IPS-NIHi7 (cell line): ENCODE data around the gene PTH1R.

Source experiments
- DNase-seq: peaks from one replicate; pipeline ENCODE4 v3.0.0; 2012; ENCODE audit warnings: mixed read lengths; ENCODE audit errors: extremely low spot score

Gene PTH1R

DNA sequence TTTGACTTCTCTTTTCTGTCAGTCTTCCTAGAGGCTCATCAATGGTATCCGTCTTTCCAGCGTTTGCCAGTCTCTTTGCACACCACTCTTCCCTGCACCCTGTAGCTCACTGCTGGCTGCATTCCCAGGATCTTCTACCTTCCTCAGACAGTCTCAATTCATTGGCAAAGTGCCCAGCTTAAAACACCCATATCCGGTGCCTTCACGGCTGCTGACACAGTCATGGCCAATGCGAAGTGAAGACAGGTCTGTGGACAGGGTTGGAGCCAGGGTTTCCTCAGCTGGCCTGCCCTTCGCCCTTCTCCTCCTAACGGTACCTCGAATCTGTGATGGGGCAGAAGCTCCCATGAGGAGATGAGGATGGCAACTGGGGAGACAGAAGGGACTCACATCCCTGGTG lies 36.1 kb downstream of the PTH1R start:
- no peak for DNase-seq

DNA sequence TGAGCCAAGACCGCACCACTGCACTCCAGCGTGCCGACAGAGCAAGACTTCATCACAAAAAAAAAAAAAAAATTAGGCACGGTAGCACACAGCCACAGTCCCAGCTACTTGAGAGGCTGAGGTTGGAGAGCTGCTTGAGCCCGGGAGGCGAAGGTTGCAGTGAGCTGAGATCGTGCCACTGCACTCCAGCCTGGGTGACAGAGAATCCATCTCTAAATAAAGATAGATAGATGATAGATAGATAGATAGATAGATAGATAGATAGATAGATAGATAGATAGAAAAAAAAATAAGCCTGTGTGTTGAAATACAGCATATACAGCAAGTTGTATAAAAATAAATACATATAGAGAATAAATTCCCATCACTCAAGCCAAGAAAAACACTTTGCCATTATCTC lies 37.3 kb downstream of the PTH1R start:
- DNase-seq, result no peak

- no peak for DNase-seq
Observed at GRCh38 chr3:46915297-46915822, 37.8 kb downstream of the PTH1R start.

GRCh38 chr3:46916278-46916677 lies 38.8 kb downstream of the PTH1R start:
- no peak for DNase-seq

DNA sequence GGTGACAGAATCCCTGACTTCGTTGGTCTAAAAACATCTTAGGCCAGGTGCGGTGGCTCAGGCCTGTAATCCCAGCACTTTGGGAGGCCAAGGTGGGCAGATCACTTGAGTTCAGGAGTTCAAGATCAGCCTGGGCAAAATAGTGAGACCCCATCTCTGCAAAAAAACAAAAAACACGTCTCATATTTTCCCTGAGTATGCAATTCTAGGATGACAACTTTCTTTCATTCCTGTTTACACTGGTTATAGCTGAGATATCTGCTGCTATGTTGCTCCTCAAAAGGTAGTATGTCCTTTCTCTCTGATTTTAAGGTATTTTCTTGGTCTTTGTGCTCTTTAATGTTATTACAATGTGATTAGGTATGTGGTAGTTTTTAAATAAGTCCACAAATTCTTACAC lies 39.3 kb downstream of the PTH1R start:
- DNase-seq, result no peak

GRCh38 chr3:46917257-46917656 lies 39.7 kb downstream of the PTH1R start:
- DNase-seq, result no peak

- no peak for DNase-seq
Observed at GRCh38 chr3:46918202-46918601, 40.7 kb downstream of the PTH1R start.

GRCh38 chr3:46918634-46919033 lies 41.1 kb downstream of the PTH1R start:
- no peak for DNase-seq

DNA sequence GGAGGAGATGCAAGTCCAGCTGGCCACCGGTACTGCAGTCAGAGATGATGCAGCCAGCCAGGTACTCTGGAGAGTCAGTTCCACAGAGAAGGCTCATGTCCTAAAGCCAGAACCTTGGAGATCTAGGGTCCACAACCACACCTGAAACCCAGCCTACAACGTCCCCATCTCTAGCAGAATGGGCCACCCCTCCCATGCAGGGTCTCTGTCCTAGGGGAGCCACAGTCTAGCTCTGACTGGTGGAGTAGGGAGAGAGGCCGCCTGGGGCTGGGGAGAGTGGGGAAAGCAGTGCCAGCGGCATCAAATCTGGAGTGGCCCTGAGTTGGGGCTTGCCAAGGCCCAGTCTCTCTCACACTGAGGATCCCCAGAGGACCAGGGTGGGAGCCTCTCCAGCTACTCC lies 43.5 kb downstream of the PTH1R start:
- no peak for DNase-seq

- DNase-seq, result no peak
Observed at GRCh38 chr3:46921871-46922271, 44.4 kb downstream of the PTH1R start.

GRCh38 chr3:46922426-46922825 lies 44.9 kb downstream of the PTH1R start:
- DNase-seq, result no peak

DNA sequence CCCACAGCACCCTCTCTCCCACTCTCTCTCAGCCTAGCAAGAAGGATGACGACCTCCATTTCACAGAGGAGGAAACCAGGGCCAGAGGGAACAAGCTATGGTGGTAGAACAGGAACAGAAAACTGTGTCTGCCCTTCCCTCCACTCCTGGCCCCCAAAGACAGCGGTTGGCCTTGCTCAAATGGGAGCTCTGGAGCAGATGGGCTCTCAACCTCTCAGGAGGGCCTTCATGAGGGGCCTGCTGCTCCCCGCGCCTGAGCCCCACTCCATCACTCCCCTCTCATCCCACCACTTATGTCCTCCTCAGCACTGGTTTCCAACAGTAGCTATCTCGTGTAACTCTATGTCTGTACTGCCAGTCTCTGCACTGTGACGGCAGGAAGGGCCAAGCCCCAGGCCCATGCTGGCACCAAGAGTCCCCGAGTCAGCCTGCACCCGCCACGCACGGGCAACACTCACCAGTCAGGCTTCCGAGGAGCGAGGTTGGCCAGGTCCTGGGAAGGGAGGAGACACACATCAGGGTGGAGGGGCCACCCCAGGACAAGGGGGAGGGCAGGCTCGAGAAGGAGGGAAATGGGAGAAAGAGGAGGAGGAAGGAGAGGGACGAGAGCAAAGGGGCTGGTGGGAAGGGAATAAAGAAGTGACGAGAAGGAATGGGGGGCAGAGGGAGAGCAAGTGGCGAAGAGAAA lies 45.5 kb downstream of the PTH1R start:
- no peak for DNase-seq

GRCh38 chr3:46923559-46924350 lies 46.2 kb downstream of the PTH1R start:
- peak; percentile 79 for DNase-seq

DNA sequence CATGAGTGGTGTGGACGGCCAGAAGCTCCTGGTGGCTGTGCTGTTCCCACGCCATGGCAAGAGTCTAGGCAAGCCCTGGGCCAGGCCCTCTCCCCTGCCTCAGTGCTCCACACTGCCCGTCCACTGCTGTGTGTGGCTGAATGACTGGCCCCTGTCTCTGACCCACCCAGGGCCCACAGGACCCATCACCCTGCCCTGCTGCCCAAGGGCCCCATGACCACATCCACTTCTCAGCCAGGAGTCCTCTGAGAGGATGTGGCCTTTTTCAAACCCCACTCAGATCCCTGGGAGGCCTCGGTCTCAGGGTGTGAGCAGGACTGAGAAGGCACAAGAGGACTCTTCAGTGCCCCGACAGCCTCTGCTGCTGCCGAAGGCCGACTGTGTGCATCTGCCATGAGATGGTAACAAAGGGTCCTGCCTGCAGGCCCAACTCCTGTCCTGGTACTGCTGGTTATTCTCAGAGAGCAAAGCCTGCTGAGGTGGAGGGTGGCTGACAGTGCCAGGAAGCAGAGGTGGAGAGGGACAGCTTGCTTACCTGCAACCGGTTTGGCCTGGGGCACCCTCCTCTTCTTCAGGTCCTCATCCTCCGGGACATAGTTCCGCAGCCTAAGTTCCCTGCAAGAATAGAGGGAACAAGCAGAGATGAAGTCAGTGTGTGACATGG lies 47.5 kb downstream of the PTH1R start:
- DNase-seq, result no peak

- DNase-seq, result no peak
Observed at GRCh38 chr3:46925585-46925934, 48.0 kb downstream of the PTH1R start.

GRCh38 chr3:46926039-46926438 lies 48.5 kb downstream of the PTH1R start:
- no peak for DNase-seq

- no peak for DNase-seq
Observed at GRCh38 chr3:46926447-46926846, 48.9 kb downstream of the PTH1R start.

DNA sequence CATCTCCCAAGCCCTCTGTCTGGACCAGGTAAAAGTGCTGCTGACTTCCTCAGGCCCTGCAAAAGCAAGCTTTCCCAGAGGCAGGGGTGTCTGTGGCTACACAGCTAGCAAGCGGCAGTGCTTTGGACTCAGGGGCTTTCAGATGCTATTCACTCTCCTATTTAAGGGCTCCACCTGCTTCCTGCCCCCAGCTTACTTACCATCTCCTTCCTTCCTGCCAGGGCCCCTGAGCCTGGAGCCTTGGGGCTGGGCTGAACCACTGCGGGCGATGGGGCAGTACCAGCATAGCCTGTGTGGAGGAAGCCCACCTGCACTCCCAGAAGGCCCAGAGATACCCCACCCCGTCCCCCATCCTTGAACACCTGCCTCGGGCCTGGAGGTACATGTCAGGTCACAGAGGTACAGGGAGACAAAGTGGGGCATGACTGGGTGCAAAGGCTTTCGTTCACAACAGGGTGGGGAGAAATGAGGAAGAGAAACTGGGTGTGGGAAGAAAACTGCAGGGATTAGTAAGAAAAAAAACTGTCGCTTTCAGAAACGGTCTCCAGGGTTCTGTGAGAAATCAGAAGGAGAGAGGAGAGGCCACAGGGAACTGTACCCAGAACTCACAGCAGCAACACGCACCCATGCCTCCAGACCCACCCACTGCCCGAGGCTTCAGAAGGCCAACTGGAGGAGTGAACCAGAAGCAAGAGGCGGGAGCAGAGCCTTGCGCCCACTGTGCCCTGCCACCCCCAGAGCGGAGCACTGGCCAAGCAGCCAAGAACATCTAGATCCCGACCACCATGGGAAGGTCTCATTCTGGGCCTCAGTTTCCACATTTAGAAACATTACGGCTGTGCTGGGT lies 49.6 kb downstream of the PTH1R start:
- DNase-seq, result no peak

GRCh38 chr3:46927718-46928073 lies 50.2 kb downstream of the PTH1R start:
- DNase-seq, result no peak

- no peak for DNase-seq
Observed at GRCh38 chr3:46928282-46928681, 50.8 kb downstream of the PTH1R start.

- DNase-seq, result no peak
Observed at GRCh38 chr3:46929324-46929723, 51.8 kb downstream of the PTH1R start.
